ENCODE data around the gene CDK19. TPM values are rescaled to one million over a fixed set of nuclear protein-coding genes. Genes with fewer than 3 reads are reported as not detected.
"Not testable (repeated sequence)": the region's sequence is repeated elsewhere in the genome, so short reads cannot be mapped to it uniquely, and the experiment has no call there.

The CDK19 gene
- total and polyA plus RNA-seq, 4 experiments from 2014 or later = 1.0 to 24.3 (median 13.2) TPM

DNA sequence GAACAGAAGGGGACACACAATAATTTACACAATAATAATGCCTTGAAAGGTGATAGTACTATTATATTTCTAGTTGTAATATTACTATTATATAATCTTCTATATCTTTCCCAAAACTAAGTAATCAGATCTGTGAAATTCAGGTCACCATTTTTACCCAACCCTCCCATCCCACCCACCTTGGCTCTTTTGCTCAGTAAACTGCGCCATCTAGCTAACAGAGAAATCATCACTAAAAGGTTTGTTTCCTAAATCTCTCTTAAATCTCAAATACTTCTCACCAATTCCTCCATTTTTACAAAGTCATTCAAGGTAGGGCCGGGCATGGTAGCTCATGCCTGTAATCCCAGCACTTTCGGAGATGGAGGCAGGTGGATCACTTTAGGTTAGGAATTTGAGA, 83.4 kb downstream of the CDK19 start:
- CTCF ChIA-PET (ENCODE audit: partially characterized antibody) = interaction anchor here (0.7 to 0.9 kb wide), 2 partner anchors 9 to 16 kb away, joined by 3 read pairs; no protein-coding TSS in a partner anchor
- POLR2A ChIA-PET (ENCODE audit: partially characterized antibody) = no interaction called here
- Histone ChIP-seq H3K9me3 (ENCODE audit: control insufficient read depth in 1 of 2, low read length in 2 of 2) (no peaks in the 10 kb centered on the region), H3K4me1 (ENCODE audit: insufficient read depth, low read length) (no peaks in the 10 kb centered on the region), H3K27ac (ENCODE audit: low read depth, low read length) (no peak overlapping the region), H3K4me3 (ENCODE audit: low read length in 2 of 2) (no peak overlapping the region), H3K27me3 (ENCODE audit: insufficient read depth, low read length) (no peaks in the 10 kb centered on the region), H3K36me3 (ENCODE audit: insufficient read depth, low read length) (no peaks in the 10 kb centered on the region)
- no peak for DNase-seq
- Mint-ChIP-seq H3K9me3 (no peaks in the 10 kb centered on the region), H3K27ac (no peak overlapping the region), H3K4me1 (peaks cover 0 to 2% (median 0%) of the 10 kb centered on the region in 4 donors), H3K36me3 (peaks cover 8 to 12% of the 10 kb centered on the region in 2 donors), H3K27me3 (no peaks in the 10 kb centered on the region), H3K4me3 (no peak overlapping the region)
- intact Hi-C loops (cut with micrococcal nuclease) = no loop called here

DNA sequence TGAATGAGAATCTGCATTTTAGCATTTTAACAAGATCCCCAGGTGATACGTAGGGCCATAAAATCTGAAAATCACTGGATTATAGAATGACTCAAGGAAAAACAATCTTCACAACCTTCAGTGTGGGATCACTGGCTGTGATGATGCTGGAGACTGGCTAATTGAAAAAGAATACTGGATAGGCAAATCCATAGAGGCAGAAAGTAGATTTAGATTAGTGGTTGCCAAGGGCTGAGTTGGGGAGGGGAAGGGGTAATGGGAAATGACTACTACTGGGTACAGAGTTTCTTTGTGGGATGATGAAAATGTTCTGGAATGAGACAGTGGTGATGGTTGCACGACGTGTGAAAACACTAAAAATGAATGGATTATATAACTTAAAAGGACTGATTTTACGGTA, 84.1 kb downstream of the CDK19 start:
- POLR2A ChIA-PET (ENCODE audit: partially characterized antibody) = interaction anchor here (1.4 kb wide), 1 partner anchor 147 kb away, joined by 3 read pairs; no protein-coding TSS in a partner anchor
- no peaks in the 10 kb centered on the region for H3K9me3 Mint-ChIP-seq

DNA sequence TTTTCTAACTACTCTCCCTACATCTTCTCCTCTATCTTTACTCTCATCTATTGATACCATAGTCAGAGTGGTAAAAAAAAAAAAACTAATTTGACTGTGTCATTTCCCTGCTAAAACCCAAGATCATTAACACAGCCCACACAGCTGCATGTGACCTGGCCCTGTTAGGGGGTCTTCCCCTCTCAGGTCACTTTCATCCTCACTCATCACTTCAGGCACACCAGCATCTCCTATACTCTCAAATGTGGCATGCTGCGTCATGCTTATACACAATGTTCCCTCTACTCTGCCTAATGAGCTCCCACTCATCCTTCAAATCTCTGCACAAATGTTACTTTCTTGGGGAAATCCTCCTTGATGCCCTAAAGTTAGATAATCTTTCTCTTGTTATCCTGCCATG, 86.8 kb downstream of the CDK19 start:
- Mint-ChIP-seq H3K4me1 (peaks cover 0 to 2% (median 0%) of the 10 kb centered on the region in 4 donors), H3K27me3 (no peaks in the 10 kb centered on the region), H3K9me3 (no peaks in the 10 kb centered on the region), H3K4me3 (no peak overlapping the region), H3K27ac (peak overlapping the region in 1 of 7 donors; percentile 53), H3K36me3 (peaks cover 4 to 5% of the 10 kb centered on the region in 2 donors)
- DNase-seq = no peak
- ChIA-PET CTCF (ENCODE audit: partially characterized antibody) (interaction anchor here (0.7 kb wide), 1 partner anchor 227 kb away, joined by 3 read pairs; no protein-coding TSS in a partner anchor), POLR2A (ENCODE audit: partially characterized antibody) (no interaction called here)
- no peak overlapping the region for H3K27ac ChIP-seq (ENCODE audit: low read depth, low read length)
- no peaks in the 10 kb centered on the region for H3K27me3 ChIP-seq (ENCODE audit: insufficient read depth, low read length)
- no peak overlapping the region for H3K4me3 ChIP-seq (ENCODE audit: low read length in 2 of 2)
- intact Hi-C loops (cut with micrococcal nuclease) = no loop called here
- H3K4me1 ChIP-seq (ENCODE audit: insufficient read depth, low read length) = no peaks in the 10 kb centered on the region
- no peaks in the 10 kb centered on the region for H3K36me3 ChIP-seq (ENCODE audit: insufficient read depth, low read length)
- no peaks in the 10 kb centered on the region for H3K9me3 ChIP-seq (ENCODE audit: control insufficient read depth in 1 of 2, low read length in 2 of 2)

More for the DNA sequence above, 84.1 kb downstream of the CDK19 start:
- no peak overlapping the region for H3K4me3 Mint-ChIP-seq
- Histone ChIP-seq H3K27me3 (ENCODE audit: insufficient read depth, low read length) (no peaks in the 10 kb centered on the region), H3K4me3 (ENCODE audit: low read length in 2 of 2) (no peak overlapping the region), H3K4me1 (ENCODE audit: insufficient read depth, low read length) (no peaks in the 10 kb centered on the region), H3K36me3 (ENCODE audit: insufficient read depth, low read length) (no peaks in the 10 kb centered on the region), H3K27ac (ENCODE audit: low read depth, low read length) (no peak overlapping the region), H3K9me3 (ENCODE audit: control insufficient read depth in 1 of 2, low read length in 2 of 2) (no peaks in the 10 kb centered on the region)
- intact Hi-C loops (cut with micrococcal nuclease) = no loop called here
- peaks cover 7 to 12% of the 10 kb centered on the region in 2 donors for H3K36me3 Mint-ChIP-seq
- peaks cover 0 to 2% (median 0%) of the 10 kb centered on the region in 4 donors for H3K4me1 Mint-ChIP-seq
- DNase-seq = no peak
- no peak overlapping the region for H3K27ac Mint-ChIP-seq
- no peaks in the 10 kb centered on the region for H3K27me3 Mint-ChIP-seq
- CTCF ChIA-PET (ENCODE audit: partially characterized antibody) = no interaction called here

DNA sequence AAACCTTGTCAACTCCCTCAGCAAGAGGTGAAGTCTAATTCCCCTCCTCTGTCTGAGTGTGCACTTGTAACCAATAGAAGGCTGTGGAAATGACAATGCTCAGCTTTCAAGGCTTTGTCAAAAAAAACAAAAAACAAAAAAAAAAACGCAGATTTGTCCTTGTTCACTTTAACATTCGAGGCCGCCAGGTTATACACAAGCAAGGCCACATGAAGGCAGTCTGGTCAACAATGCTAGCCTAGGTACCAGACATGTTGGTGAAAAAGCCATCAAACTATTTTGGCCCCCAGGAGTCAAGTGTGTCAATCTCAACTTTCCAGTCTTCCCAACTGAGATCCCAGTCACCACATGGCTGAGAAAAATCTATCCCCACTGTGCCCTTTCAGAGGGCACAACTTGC, 92.3 kb downstream of the CDK19 start:
- CTCF ChIA-PET (ENCODE audit: partially characterized antibody) = interaction anchor here (0.8 kb wide), 1 partner anchor 9 kb away, joined by 3 read pairs; no protein-coding TSS in a partner anchor

DNA sequence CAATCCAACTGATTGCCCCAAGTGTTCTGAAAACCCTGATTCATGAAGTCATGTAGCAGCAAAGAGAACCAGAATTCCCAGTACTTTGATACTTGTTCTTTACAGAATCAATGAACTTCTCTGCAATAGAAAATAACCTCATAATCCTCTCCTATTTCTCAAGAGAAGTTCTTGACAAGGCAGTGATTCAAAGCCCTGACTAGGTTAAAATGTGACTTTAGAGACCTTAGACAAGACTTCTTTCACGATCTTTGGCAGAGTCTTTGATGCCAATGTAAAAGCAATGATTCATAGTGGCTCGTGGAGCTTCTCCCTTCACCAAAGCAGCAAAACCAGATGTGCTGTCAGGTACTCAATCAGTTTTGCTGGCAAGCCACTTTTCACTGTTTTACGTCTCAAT, 95.2 kb downstream of the CDK19 start:
- Histone ChIP-seq H3K27me3 (ENCODE audit: insufficient read depth, low read length) (no peaks in the 10 kb centered on the region), H3K9me3 (ENCODE audit: control insufficient read depth in 1 of 2, low read length in 2 of 2) (no peaks in the 10 kb centered on the region), H3K36me3 (ENCODE audit: insufficient read depth, low read length) (no peaks in the 10 kb centered on the region), H3K4me1 (ENCODE audit: insufficient read depth, low read length) (no peaks in the 10 kb centered on the region), H3K4me3 (ENCODE audit: low read length in 2 of 2) (no peak overlapping the region), H3K27ac (ENCODE audit: low read depth, low read length) (no peak overlapping the region)
- H3K27me3 Mint-ChIP-seq = no peaks in the 10 kb centered on the region
- no peak for DNase-seq
- H3K27ac Mint-ChIP-seq = no peak overlapping the region
- ChIA-PET POLR2A (ENCODE audit: partially characterized antibody) (no interaction called here), CTCF (ENCODE audit: partially characterized antibody) (interaction anchor here (0.7 to 1.3 kb wide), 3 partner anchors 9 to 159 kb away, joined by 3 read pairs; no protein-coding TSS in a partner anchor)
- H3K36me3 Mint-ChIP-seq = peaks cover 5 to 8% of the 10 kb centered on the region in 2 donors
- intact Hi-C loops (cut with micrococcal nuclease) = no loop called here
- H3K9me3 Mint-ChIP-seq = no peaks in the 10 kb centered on the region
- H3K4me1 Mint-ChIP-seq = no peaks in the 10 kb centered on the region
- no peak overlapping the region for H3K4me3 Mint-ChIP-seq

More for the DNA sequence above, 92.3 kb downstream of the CDK19 start:
- no peaks in the 10 kb centered on the region for H3K4me1 Mint-ChIP-seq
- DNase-seq = no peak
- Histone ChIP-seq H3K9me3 (ENCODE audit: control insufficient read depth in 1 of 2, low read length in 2 of 2) (no peaks in the 10 kb centered on the region), H3K27ac (ENCODE audit: low read depth, low read length) (no peak overlapping the region), H3K4me1 (ENCODE audit: insufficient read depth, low read length) (no peaks in the 10 kb centered on the region), H3K27me3 (ENCODE audit: insufficient read depth, low read length) (no peaks in the 10 kb centered on the region), H3K36me3 (ENCODE audit: insufficient read depth, low read length) (no peaks in the 10 kb centered on the region), H3K4me3 (ENCODE audit: low read length in 2 of 2) (no peak overlapping the region)
- no peak overlapping the region for H3K4me3 Mint-ChIP-seq
- H3K36me3 Mint-ChIP-seq = peaks cover 7 to 8% of the 10 kb centered on the region in 2 donors
- POLR2A ChIA-PET (ENCODE audit: partially characterized antibody) = no interaction called here
- no peaks in the 10 kb centered on the region for H3K9me3 Mint-ChIP-seq
- no peak overlapping the region for H3K27ac Mint-ChIP-seq
- H3K27me3 Mint-ChIP-seq = no peaks in the 10 kb centered on the region
- intact Hi-C loops (cut with micrococcal nuclease) = no loop called here

DNA sequence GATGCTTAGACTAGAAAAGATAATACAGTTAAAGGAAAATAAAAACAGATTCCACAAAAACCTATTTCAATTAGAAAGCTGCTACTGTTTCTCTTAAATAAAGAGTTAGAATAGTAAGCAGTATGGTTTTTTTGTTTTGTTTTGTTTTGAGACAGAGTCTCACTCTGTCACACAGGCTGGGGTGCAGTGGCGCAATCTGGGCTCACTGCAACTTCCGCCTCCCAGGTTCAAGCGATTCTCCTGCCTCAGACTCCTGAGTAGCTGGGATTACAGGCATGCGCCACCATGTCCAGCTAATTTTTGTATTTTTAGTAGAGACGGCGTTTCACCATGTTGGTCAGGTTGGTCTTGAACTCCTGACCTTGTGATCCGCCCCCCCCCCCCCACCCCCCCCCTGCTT, 95.7 kb downstream of the CDK19 start:
- H3K4me1 ChIP-seq (ENCODE audit: insufficient read depth, low read length); CTCF ChIA-PET (ENCODE audit: partially characterized antibody); H3K36me3 Mint-ChIP-seq; H3K9me3 Mint-ChIP-seq; H3K27me3 Mint-ChIP-seq; H3K27ac Mint-ChIP-seq; H3K27me3 ChIP-seq (ENCODE audit: insufficient read depth, low read length); H3K4me1 Mint-ChIP-seq; POLR2A ChIA-PET (ENCODE audit: partially characterized antibody); H3K36me3 ChIP-seq (ENCODE audit: insufficient read depth, low read length); H3K4me3 ChIP-seq (ENCODE audit: low read length in 2 of 2); H3K9me3 ChIP-seq (ENCODE audit: control insufficient read depth in 1 of 2, low read length in 2 of 2); DNase-seq; intact Hi-C loops (cut with micrococcal nuclease); H3K27ac ChIP-seq (ENCODE audit: low read depth, low read length); H3K4me3 Mint-ChIP-seq: not testable (repeated sequence)

DNA sequence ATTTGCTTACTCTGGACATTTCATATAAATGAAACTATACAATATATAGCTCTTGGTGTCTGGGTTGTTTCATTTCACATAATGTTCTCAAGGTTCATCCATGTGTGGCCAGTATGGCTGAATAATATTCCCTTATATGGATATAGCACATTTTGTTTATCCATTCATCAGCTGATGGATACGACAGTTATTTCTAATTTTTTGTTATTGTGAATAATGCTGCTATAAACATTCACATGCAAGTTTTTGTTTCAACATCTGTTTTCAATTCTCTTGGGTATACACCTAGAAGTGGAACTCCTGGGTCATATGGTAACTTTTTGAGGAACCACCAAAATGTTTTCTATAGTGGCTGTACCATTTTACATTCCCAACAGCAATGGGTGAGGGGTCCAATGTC, 101.1 kb downstream of the CDK19 start:
- no peaks in the 10 kb centered on the region for H3K36me3 ChIP-seq (ENCODE audit: insufficient read depth, low read length)
- no peak for DNase-seq

More for the DNA sequence above, 101.1 kb downstream of the CDK19 start:
- H3K9me3 Mint-ChIP-seq = no peaks in the 10 kb centered on the region
- no peaks in the 10 kb centered on the region for H3K27me3 Mint-ChIP-seq
- peaks cover 5 to 21% of the 10 kb centered on the region in 2 donors for H3K36me3 Mint-ChIP-seq
- no peak overlapping the region for H3K4me3 Mint-ChIP-seq
- no peaks in the 10 kb centered on the region for H3K4me1 ChIP-seq (ENCODE audit: insufficient read depth, low read length)
- H3K27ac ChIP-seq (ENCODE audit: low read depth, low read length) = no peak overlapping the region
- no peak overlapping the region for H3K4me3 ChIP-seq (ENCODE audit: low read length in 2 of 2)
- H3K4me1 Mint-ChIP-seq = no peaks in the 10 kb centered on the region
- no peak overlapping the region for H3K27ac Mint-ChIP-seq
- ChIA-PET CTCF (ENCODE audit: partially characterized antibody) (no interaction called here), POLR2A (ENCODE audit: partially characterized antibody) (no interaction called here)
- intact Hi-C loops (cut with micrococcal nuclease) = no loop called here
- no peaks in the 10 kb centered on the region for H3K27me3 ChIP-seq (ENCODE audit: insufficient read depth, low read length)
- H3K9me3 ChIP-seq (ENCODE audit: control insufficient read depth in 1 of 2, low read length in 2 of 2) = no peaks in the 10 kb centered on the region
